ENCODE results near the gene CHRNA3.

Gene CHRNA3

DNA sequence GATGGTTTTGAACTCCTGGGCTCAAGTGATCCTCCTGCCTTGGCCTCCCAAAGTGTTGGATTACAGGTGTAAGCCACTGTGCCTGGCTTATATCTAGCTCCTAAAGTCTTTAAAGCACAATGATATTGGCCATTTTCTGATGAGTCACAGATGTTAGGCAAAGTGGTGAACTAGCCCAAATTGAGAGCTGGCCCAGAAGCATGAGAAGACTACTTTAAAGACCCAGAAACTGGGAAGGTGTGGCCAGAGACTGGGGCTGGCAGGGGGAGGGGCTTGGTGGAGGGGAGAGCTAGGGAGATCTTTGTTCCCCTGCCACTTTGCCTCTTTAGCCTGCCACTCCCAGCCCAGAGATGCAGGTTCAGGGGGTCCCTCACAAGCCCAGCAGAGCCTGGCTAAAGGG lies 21.6 kb downstream of the CHRNA3 start:
- no peak for TF ChIP-seq CTCF (IDR thresholded peaks at IDR 0.05)
- Mint-ChIP-seq H3K36me3 (ENCODE audit: low read depth) (peaks cover 22% of the 10 kb centered on the region), H3K4me1 (no peaks in the 10 kb centered on the region), H3K27ac (no peak overlapping the region), H3K27me3 (ENCODE audit: low read depth, poor library complexity) (no peaks in the 10 kb centered on the region), H3K4me3 (no peak overlapping the region), H3K9me3 (no peaks in the 10 kb centered on the region)
- no peak for DNase-seq

DNA sequence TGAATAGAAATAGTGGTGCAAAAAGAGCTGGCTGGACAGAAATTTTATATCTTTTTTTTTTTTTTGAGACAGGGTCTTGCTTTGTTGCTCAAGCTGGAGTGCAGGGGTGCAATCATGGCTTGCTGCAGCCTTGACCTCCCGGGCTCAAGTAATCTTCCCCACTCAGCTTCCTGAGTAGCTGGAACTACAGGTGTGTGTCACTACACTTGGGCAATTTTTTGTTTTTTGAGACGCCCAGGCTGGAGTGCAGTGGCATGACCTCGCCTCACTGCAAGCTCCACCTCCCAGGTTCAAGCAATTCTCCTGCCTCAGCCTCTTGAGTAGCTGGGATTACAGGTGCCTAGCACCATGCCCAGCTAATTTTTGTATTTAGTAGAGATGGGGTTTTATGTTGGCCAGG lies 22.4 kb downstream of the CHRNA3 start:
- Mint-ChIP-seq H3K9me3 (no peaks in the 10 kb centered on the region), H3K27ac (no peak overlapping the region), H3K4me3 (no peak overlapping the region), H3K36me3 (ENCODE audit: low read depth) (peaks cover 20% of the 10 kb centered on the region), H3K27me3 (ENCODE audit: low read depth, poor library complexity) (no peaks in the 10 kb centered on the region), H3K4me1 (no peaks in the 10 kb centered on the region)
- DNase-seq: no peak
- no peak for TF ChIP-seq CTCF (IDR thresholded peaks at IDR 0.05)

DNA sequence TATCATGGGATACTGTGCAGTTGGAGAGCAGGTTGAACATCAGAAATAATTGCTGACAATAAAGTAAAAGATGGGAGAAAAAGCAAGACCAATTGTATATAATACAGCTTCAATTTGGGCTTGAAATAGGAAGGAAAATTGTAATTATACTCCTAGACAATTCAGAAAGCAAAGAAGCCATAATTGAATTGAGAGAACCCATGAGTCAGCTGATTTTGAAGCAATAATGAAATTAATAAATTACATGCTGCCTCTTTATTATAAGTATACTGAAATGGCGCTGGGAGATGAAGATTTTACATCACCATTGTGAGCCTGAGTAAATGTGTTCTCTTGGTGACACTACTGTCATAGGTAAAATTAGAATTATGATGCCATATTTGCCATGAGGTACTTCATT lies 23.2 kb downstream of the CHRNA3 start:
- H3K9me3 Mint-ChIP-seq: no peaks in the 10 kb centered on the region
- H3K4me1 Mint-ChIP-seq: no peaks in the 10 kb centered on the region
- H3K4me3 Mint-ChIP-seq: no peak overlapping the region
- H3K36me3 Mint-ChIP-seq (ENCODE audit: low read depth): peaks cover 23% of the 10 kb centered on the region
- no peak for DNase-seq
- TF ChIP-seq CTCF (IDR thresholded peaks at IDR 0.05): no peak
- H3K27ac Mint-ChIP-seq: no peak overlapping the region
- H3K27me3 Mint-ChIP-seq (ENCODE audit: low read depth, poor library complexity): no peaks in the 10 kb centered on the region

- Mint-ChIP-seq H3K27ac (no peak overlapping the region), H3K4me1 (no peaks in the 10 kb centered on the region), H3K9me3 (no peaks in the 10 kb centered on the region), H3K4me3 (no peak overlapping the region), H3K36me3 (ENCODE audit: low read depth) (peaks cover 7% of the 10 kb centered on the region), H3K27me3 (ENCODE audit: low read depth, poor library complexity) (no peaks in the 10 kb centered on the region)
- TF ChIP-seq CTCF (IDR thresholded peaks at IDR 0.05): no peak
- DNase-seq: no peak
Measured at GRCh38 chr15:78574944-78575343, 45.9 kb downstream of the CHRNA3 start.

DNA sequence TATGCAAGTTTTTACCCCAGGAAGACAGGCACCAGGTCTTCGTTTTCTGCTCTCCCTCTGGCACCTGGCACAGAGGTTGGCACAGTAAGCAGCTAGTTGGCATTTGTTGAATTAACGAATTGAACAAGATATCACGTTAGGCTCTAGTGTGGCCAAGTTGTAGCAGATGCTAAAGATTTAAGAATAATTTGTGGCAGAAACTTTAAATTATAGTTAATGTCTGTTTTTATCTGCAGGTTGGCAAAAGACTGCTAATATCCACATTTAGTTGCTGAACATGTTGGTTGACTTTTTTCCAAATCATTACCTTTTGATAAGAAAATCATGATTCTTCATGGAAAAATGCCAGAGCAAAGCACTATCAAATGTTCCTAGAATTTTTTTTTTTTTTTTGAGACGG lies 47.4 kb downstream of the CHRNA3 start:
- Mint-ChIP-seq H3K9me3 (no peaks in the 10 kb centered on the region), H3K36me3 (ENCODE audit: low read depth) (peaks cover 7% of the 10 kb centered on the region), H3K27me3 (ENCODE audit: low read depth, poor library complexity) (no peaks in the 10 kb centered on the region), H3K27ac (no peak overlapping the region), H3K4me3 (no peak overlapping the region), H3K4me1 (no peaks in the 10 kb centered on the region)
- DNase-seq: no peak
- TF ChIP-seq CTCF (IDR thresholded peaks at IDR 0.05): no peak

DNA sequence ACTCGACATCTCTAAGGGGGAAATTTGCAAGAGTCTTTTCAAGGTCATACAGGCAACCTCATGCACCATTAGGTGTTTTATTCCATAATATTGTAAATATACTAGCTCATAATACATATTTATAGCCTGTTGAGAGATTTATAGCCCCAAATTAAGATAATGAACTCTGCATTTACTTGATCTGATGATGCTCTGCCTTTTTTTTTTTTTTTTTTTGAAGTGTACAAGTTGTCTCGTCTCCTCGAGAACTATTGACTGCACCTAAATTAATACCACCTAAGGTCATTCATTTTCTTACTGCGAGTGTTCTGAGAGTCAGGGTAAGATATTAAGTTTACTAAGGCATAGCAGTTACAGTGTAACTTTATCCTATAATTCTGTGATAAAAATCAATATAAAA lies 49.4 kb downstream of the CHRNA3 start:
- Mint-ChIP-seq H3K27ac (no peak overlapping the region), H3K4me1 (peaks cover 14% of the 10 kb centered on the region), H3K27me3 (ENCODE audit: low read depth, poor library complexity) (no peaks in the 10 kb centered on the region), H3K36me3 (ENCODE audit: low read depth) (peaks cover 7% of the 10 kb centered on the region), H3K4me3 (no peak overlapping the region), H3K9me3 (no peaks in the 10 kb centered on the region)
- no peak for DNase-seq
- no peak for TF ChIP-seq CTCF (IDR thresholded peaks at IDR 0.05)
